GM18517 (cell line): ENCODE measurements around the gene CARD14.
"Not testable (repeated sequence)": the region's sequence is repeated elsewhere in the genome, so short reads cannot be mapped to it uniquely, and the experiment has no call there.

Experiments
- ATAC-seq: cut with Tn5 transposase; IDR thresholded peaks from one replicate; pipeline ENCODE4 v1.9.1; 2021; ENCODE audit warnings: mild to moderate bottlenecking, moderate library complexity; ENCODE audit not compliant: unreplicated experiment

CARD14 gene

GRCh38 chr17:80147035-80147822 is 22.6 kb upstream of the CARD14 start, which contains the start of gene EIF4A3:
Gene EIF4A3, minus strand, starts transcription at chr17:80147128. Its CDS starts 167 bp downstream, at chr17:80146961.
- peak; percentile 82 for ATAC-seq

- no peak for ATAC-seq
These were observed 18.5 kb upstream of the CARD14 start for GRCh38 chr17:80151333-80151732.

- no peak for ATAC-seq
These were observed 17.6 kb upstream of the CARD14 start for GRCh38 chr17:80152081-80152702.

GRCh38 chr17:80153004-80153403 is 16.8 kb upstream of the CARD14 start:
- no peak for ATAC-seq

- ATAC-seq: no peak
These were observed 15.7 kb upstream of the CARD14 start for GRCh38 chr17:80154166-80154565.

GRCh38 chr17:80155600-80155999 is 14.2 kb upstream of the CARD14 start:
- not testable (repeated sequence) for ATAC-seq

- ATAC-seq: no peak
These were observed 11.0 kb upstream of the CARD14 start for GRCh38 chr17:80158846-80159245.

- no peak for ATAC-seq
These were observed 9.3 kb upstream of the CARD14 start for GRCh38 chr17:80160536-80160935.

- no peak for ATAC-seq
These were observed 6.5 kb upstream of the CARD14 start for GRCh38 chr17:80163336-80163735.

GRCh38 chr17:80164185-80164584 is 5.6 kb upstream of the CARD14 start:
- no peak for ATAC-seq

GRCh38 chr17:80166446-80166845 is 3.4 kb upstream of the CARD14 start:
- ATAC-seq: no peak

- no peak for ATAC-seq
These were observed 1.5 kb upstream of the CARD14 start for GRCh38 chr17:80168371-80168770.

GRCh38 chr17:80169107-80169506 is 723 bp upstream of the CARD14 start:
- ATAC-seq: no peak

- no peak for ATAC-seq
These were observed 1.9 kb downstream of the CARD14 start for GRCh38 chr17:80171681-80172080.

- ATAC-seq: no peak
These were observed 3.3 kb downstream of the CARD14 start for GRCh38 chr17:80173126-80173525.

GRCh38 chr17:80173916-80174315 is 4.1 kb downstream of the CARD14 start:
- ATAC-seq: no peak

GRCh38 chr17:80176757-80177156 is 6.9 kb downstream of the CARD14 start:
- ATAC-seq: no peak

- ATAC-seq: no peak
These were observed 8.3 kb downstream of the CARD14 start for GRCh38 chr17:80177986-80178595.

GRCh38 chr17:80180192-80180591 is 10.4 kb downstream of the CARD14 start:
- no peak for ATAC-seq

- no peak for ATAC-seq
These were observed 11.6 kb downstream of the CARD14 start for GRCh38 chr17:80181431-80181830.

GRCh38 chr17:80182118-80182844 is 12.5 kb downstream of the CARD14 start:
- no peak for ATAC-seq
